Activated naive CD8-positive, alpha-beta T cell treated with anti-CD3 and anti-CD28 coated beads for 36 hours (primary cell): ENCODE data around the gene CLEC4D. TPM values are rescaled to one million over a fixed set of nuclear protein-coding genes. Genes with fewer than 3 reads are reported as not detected.
"Not testable (repeated sequence)": the region's sequence is repeated elsewhere in the genome, so short reads cannot be mapped to it uniquely, and the experiment has no call there.

Source experiments
- DNase-seq: peaks from one replicate; pipeline ENCODE4 v3.0.0; 2021
- H3K27ac Mint-ChIP-seq: one replicate; pipeline ENCODE4 v1.8.0; 2022; ENCODE audit warnings: mild to moderate bottlenecking, moderate library complexity, mixed read lengths
- H3K27me3 Mint-ChIP-seq: one replicate; pipeline ENCODE4 v1.8.0; 2022; ENCODE audit warnings: mild to moderate bottlenecking, mixed read lengths
- H3K36me3 Mint-ChIP-seq: one replicate; pipeline ENCODE4 v1.8.0; 2021; ENCODE audit warnings: mild to moderate bottlenecking, mixed read lengths
- H3K4me1 Mint-ChIP-seq: one replicate; pipeline ENCODE4 v1.8.0; 2021; ENCODE audit warnings: mixed read lengths
- H3K4me3 Mint-ChIP-seq: one replicate; pipeline ENCODE4 v1.8.0; 2022; ENCODE audit warnings: mild to moderate bottlenecking, moderate library complexity, mixed read lengths
- H3K9me3 Mint-ChIP-seq: one replicate; pipeline ENCODE4 v1.8.0; 2022; ENCODE audit warnings: mixed read lengths
- total RNA-seq, 2 experiments: library from RNA; stranded (reverse); gene quantifications; one replicate each; pipeline ENCODE4 v1.2.3, GENCODE V29; 2021

The CLEC4D gene
- not detected for total RNA-seq

DNA sequence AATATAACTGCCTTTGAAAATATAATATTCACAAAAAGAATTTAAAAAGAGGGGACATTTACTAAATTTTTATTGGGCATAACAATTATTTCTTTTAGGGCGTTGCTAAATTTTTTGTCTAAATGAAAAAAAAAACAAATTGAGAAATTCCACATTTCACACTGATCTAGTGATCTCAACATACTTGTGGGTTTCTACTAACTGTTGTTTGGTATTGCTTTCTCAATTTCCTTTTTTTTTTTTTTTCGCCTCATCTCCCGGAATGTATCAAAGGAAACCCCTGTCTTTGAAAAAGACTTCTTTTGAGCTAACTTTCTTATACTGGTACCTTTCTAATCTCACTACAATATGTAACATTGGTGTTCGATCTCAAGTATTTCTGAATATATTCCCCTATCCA is at the start of gene CLEC4D:
TSS of gene CLEC4D (plus strand) at position 248 of the 400 bp plus-strand sequence. CDS start 230 bp downstream, outside the sequence.
- no peaks in the 10 kb centered on the region for H3K9me3 Mint-ChIP-seq
- DNase-seq, result no peak
- no peak within 1 kb of the TSS for H3K27ac Mint-ChIP-seq
- no peak within 1 kb of the TSS for H3K4me3 Mint-ChIP-seq
- H3K4me1 Mint-ChIP-seq, result peaks cover 3% of the 10 kb centered on the region
- H3K36me3 Mint-ChIP-seq, result no peaks in the 10 kb centered on the region
- H3K27me3 Mint-ChIP-seq, result peaks cover 18% of the 10 kb centered on the region

DNA sequence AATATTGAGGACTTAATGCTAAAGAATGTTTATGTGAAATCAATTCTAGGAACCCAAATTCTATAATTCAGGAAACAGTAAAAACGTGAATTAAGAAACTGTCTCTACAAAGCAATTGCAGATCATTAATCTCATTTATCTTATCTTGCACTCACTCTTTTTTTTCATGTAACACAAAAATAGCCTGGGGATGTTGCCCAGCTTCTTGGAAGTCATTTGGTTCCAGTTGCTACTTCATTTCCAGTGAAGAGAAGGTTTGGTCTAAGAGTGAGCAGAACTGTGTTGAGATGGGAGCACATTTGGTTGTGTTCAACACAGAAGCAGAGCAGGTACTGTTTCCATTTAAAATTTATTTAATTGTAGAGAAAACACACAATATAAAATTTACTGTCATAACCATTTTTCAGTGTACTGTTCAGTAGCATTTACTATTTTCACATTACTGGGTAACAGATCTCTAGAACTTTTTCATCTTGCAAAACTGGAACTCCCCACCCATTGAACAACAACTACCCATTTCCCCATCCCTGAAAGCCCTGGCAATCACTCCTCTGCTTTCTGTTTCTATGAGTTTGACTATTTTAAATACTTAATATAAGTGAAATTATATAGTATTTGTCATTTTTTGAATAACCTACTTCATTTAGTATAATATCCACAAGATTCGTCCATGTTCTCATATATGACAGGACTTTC is 47.9 kb upstream of the CLEC4D start:
- peaks cover 6% of the 10 kb centered on the region for H3K4me1 Mint-ChIP-seq
- DNase-seq, result no peak
- H3K27me3 Mint-ChIP-seq, result peaks cover 24% of the 10 kb centered on the region
- H3K27ac Mint-ChIP-seq, result no peak overlapping the region
- peaks cover 5% of the 10 kb centered on the region for H3K36me3 Mint-ChIP-seq
- peaks cover 8% of the 10 kb centered on the region for H3K9me3 Mint-ChIP-seq
- no peak overlapping the region for H3K4me3 Mint-ChIP-seq

DNA sequence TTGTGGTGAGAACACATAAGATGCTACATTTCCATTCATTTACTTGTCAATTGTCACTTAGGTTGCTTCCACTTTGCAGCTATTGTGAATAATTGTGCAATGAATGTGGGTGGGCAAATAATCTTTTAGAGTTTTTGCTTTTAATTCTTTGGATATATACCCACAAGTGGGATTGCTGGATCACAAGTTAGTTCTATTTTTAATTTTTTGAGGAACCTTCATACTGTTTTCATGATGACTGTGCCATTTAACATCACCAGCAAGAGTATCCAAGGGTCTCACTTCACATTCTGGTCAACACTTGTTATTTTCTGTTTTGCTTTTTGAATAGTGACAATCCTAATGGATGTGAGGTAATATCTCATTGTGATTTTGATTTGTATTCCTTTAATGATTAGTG is 47.1 kb upstream of the CLEC4D start:
- Mint-ChIP-seq H3K36me3 (peaks cover 5% of the 10 kb centered on the region), H3K4me1 (peaks cover 6% of the 10 kb centered on the region), H3K27ac (no peak overlapping the region), H3K9me3 (peaks cover 8% of the 10 kb centered on the region), H3K4me3 (no peak overlapping the region), H3K27me3 (peaks cover 29% of the 10 kb centered on the region)
- DNase-seq, result no peak

DNA sequence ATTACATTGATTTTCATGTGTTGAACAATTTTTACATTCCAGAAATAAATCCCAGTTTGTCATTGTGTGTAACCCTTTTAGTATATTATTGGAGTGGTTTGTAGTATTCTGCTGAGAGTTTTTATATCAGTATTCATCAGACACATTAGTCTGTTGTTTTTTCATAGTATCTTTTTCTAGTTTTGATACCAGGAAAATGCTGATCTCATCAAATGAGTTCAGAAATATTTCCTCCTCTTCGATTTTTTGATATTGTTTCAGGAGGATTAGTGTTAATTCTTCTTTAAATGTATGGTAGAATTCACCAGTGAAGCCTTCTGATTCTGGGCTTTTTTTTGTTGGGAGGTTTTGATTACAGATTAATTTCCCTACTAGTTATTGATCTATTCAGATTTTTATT is 42.2 kb upstream of the CLEC4D start:
- H3K27me3 Mint-ChIP-seq, result peaks cover 56% of the 10 kb centered on the region
- peaks cover 8% of the 10 kb centered on the region for H3K9me3 Mint-ChIP-seq
- no peak overlapping the region for H3K27ac Mint-ChIP-seq
- peaks cover 5% of the 10 kb centered on the region for H3K36me3 Mint-ChIP-seq
- no peak for DNase-seq
- no peak overlapping the region for H3K4me3 Mint-ChIP-seq
- H3K4me1 Mint-ChIP-seq, result peaks cover 3% of the 10 kb centered on the region

DNA sequence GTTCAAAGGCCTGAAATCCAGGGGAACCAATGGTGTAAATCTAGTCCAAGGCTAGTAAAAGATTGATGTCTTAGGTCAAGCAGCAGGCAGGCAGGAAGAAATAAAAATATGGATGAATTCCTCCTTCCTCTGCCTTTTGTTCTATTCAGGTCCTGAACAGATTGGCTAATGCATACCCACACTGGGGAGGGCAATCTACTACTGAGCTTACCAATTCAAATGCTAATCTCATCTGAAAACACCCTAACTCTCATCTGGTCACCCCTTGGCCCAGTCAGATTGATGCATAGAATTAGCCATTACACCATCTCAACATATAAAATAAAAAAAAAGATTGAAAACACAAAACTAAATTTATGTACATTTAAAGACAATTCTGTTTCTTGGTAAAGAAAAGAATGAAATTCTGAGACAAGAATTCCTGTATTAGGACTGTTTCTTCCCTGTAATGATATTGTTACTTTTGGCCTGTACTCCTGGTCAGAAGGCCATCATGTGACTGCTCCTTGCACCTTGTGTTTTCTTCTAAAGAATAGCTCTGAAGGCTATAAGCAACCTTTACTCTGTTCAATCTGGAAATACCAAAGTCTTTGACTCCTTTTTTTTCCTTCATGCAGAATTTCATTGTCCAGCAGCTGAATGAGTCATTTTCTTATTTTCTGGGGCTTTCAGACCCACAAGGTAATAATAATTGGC is 37.6 kb upstream of the CLEC4D start:
- Mint-ChIP-seq H3K9me3 (no peaks in the 10 kb centered on the region), H3K4me3 (no peak overlapping the region), H3K36me3 (no peaks in the 10 kb centered on the region), H3K27me3 (peaks cover 32% of the 10 kb centered on the region), H3K4me1 (peaks cover 2% of the 10 kb centered on the region), H3K27ac (no peak overlapping the region)
- no peak for DNase-seq

DNA sequence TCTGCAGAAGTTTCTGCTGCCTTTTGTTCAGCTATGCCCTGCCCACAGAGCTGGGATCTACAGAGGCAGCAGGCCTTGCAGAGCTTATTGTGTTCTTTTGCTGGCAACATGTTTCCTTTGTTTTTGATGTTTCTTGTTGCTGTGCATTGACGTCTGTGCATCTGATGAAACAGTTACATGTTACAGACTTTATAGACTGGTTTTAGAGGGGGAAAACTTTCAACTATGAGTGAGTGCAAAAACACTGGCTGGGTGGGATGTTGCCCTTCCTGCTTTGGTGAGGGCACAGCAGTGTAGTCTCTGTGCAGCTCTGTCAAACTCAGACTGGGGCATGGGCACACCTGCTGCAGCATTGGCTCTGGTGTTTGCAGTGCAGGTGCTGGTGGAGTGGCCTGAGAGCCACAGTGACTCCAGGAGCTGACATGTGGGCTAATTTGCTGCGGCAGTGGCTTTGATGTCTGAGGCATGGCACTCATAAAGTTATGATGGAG is 30.7 kb upstream of the CLEC4D start:
- Mint-ChIP-seq H3K4me3 (no peak overlapping the region), H3K9me3 (peaks cover 1% of the 10 kb centered on the region), H3K27ac (no peak overlapping the region), H3K36me3 (no peaks in the 10 kb centered on the region), H3K4me1 (peaks cover 11% of the 10 kb centered on the region), H3K27me3 (peaks cover 13% of the 10 kb centered on the region)
- DNase-seq, result no peak

DNA sequence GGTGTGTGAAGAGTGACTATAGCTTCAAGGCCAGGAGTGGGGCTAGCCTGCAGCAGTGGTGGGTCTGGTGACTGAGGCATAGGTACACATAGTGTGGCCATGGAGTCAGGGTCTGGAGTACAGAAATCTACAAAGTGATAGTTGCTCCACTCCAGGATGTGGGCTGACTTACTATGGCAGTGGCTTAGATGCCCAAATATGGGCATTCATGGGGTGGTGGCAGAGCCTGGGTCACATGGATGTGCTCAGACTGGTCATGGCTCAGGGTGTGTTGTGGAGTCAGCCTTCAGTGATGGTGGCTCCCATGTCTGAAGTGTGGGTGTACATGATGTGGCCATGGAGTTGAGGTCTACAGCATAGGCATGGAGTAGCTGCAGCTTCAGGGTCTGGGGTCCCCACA is 30.2 kb upstream of the CLEC4D start:
- Mint-ChIP-seq H3K4me1 (peaks cover 11% of the 10 kb centered on the region), H3K4me3 (no peak overlapping the region), H3K27me3 (peaks cover 13% of the 10 kb centered on the region), H3K9me3 (peaks cover 1% of the 10 kb centered on the region), H3K27ac (no peak overlapping the region), H3K36me3 (no peaks in the 10 kb centered on the region)
- DNase-seq, result no peak

DNA sequence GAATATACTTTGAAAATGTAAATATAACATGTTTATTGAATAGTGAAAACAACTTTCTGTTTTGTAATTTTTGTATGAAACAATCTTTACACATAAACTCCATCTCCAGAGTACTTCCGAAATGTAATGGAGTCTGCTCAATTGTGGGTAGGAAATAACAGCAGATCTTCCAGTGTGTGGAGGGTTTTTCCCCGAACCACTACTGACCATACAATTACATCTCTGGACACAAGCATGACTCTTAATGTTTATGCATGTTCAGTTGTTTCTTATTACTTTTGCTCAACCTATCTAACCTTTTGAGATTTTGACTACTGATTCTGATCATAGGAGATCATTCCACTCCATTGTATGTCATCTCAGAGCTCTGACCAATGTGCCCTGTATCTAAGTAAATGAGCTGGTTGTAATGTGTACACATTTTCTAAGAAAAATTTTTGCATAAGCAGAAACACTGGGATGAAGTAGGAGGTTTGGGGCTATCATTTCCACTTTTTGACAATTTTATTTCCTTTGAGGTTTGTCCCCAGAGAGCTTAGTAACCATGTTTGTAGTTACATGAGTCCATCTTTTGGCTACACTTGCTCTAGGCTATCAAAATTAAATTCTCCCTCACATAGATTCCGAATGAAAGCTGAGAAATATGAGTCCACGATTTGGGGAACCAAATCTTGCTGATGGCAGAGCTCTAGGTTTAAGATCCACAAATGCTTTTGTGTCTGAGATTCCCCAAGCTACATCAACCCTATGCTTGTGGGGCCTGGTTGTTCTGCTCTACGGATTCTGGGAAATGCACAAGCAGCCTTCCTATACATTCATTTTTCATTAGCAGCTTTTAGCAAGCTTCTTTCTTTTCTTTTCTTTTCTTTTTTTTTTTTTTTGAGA is 21.4 kb upstream of the CLEC4D start:
- H3K9me3 Mint-ChIP-seq, result peaks cover 5% of the 10 kb centered on the region
- H3K4me1 Mint-ChIP-seq, result peaks cover 24% of the 10 kb centered on the region
- H3K36me3 Mint-ChIP-seq, result peaks cover 2% of the 10 kb centered on the region
- H3K27me3 Mint-ChIP-seq, result no peaks in the 10 kb centered on the region
- H3K27ac Mint-ChIP-seq, result peak overlapping the region; percentile 44
- DNase-seq, result no peak
- H3K4me3 Mint-ChIP-seq, result peak overlapping the region; percentile 18

DNA sequence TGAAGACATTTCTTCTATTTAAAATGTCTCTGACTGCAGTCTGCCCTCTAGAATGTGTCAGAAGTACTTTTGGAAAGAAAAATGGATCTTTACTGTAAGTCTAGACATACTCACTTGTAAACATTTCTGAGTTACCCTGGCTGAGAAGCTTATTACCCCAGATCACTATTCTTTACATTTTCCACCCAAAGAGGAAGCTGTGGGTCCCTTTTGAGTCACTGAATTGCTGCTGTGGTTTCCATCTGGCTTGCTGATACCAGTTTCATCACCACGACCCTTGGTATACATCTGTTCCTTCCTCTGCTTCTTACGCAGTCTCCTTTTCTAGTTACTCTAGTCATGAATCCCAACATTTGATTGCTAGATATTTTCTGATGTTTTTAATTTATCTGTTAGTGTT is 20.2 kb upstream of the CLEC4D start:
- Mint-ChIP-seq H3K27ac (peak overlapping the region; percentile 44), H3K9me3 (peaks cover 3% of the 10 kb centered on the region), H3K27me3 (no peaks in the 10 kb centered on the region), H3K36me3 (peaks cover 2% of the 10 kb centered on the region), H3K4me1 (peaks cover 24% of the 10 kb centered on the region), H3K4me3 (no peak overlapping the region)
- DNase-seq, result peak; percentile 60

DNA sequence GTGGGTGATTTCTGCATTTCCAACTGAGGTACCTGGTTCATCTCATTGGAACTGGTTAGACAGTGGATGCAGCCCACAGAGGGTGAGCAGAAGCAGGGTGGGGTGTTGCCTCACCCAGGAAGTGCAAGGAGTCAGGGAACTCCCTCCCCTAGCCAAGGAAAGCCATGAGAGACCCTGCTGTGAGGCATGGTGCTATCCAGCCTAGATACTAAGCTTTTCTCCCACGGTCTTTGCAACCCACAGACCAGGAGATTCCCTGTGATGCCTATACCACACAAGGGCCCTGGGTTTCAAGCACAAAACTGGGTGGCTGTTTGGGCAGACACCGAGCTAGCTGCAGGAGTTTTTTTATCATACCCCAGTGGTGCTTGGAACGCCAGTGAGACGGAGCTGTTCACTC is 17.6 kb upstream of the CLEC4D start:
- not testable (repeated sequence) for H3K36me3 Mint-ChIP-seq, H3K27ac Mint-ChIP-seq, H3K4me3 Mint-ChIP-seq, DNase-seq, H3K9me3 Mint-ChIP-seq
- H3K27me3 Mint-ChIP-seq, result peaks cover 15% of the 10 kb centered on the region
- peaks cover 24% of the 10 kb centered on the region for H3K4me1 Mint-ChIP-seq

DNA sequence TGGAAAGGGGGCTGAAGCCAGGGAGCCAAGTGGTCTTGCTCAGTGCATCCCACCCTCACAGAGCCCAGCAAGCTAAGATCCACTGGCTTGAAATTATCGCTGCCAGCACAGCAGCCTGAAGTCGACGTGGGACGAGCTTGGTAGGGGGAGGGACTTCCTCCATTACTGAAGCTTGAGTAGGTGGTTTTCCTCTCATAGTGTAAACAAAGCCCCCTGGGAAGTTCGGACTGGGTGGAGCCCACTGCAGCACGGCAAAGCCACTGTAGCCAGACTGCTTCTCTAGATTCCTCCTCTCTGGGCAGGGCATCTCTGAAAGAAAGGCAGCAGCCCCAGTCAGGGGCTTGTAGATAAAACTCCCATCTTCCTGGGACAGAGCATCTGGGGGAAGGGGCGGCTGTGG is 17.2 kb upstream of the CLEC4D start:
- not testable (repeated sequence) for H3K4me3 Mint-ChIP-seq, H3K27ac Mint-ChIP-seq, H3K9me3 Mint-ChIP-seq, DNase-seq, H3K36me3 Mint-ChIP-seq
- peaks cover 24% of the 10 kb centered on the region for H3K4me1 Mint-ChIP-seq
- peaks cover 15% of the 10 kb centered on the region for H3K27me3 Mint-ChIP-seq

DNA sequence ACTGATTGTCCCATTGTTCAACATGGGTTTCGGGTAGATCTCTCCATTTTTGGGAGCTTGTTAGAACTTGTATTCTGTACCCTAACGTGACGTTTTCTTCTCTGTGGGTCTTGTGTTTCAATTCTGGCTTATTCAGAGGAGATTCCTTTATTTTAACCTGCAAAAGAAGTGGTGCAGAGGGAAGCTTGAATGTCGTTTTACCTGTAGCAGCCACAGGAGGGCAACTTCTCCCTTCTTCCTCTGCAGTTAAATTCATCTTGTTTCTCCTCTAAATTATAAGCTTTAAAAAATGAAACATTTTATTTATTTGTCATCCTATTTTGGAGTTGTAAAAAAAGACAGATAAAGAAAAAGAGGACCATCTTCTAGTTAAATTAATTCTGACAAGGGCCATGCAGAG is 13.7 kb upstream of the CLEC4D start:
- Mint-ChIP-seq H3K36me3 (no peaks in the 10 kb centered on the region), H3K4me3 (no peak overlapping the region)

DNA sequence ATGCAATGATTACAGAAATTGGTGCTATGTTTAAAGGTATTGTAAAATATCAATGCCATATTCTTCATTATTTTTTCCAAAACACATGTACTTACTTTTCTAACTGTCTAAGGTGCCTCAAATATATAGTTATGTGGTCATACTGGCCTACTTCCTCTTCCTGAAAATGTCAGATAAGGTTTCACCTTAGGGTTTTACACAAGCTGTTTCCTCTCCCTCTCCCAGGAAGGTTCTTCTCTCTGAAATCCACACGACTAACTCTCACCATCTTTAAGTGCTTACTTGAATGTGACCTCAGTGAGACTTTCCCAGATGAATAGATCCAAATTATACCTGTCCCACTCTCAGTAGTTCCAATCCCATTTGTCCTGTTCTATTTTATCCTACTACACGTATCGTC is 11.6 kb upstream of the CLEC4D start:
- Mint-ChIP-seq H3K27ac (no peak overlapping the region), H3K4me3 (no peak overlapping the region)

More for the DNA sequence above, 13.7 kb upstream of the CLEC4D start:
- Mint-ChIP-seq H3K9me3 (no peaks in the 10 kb centered on the region), H3K27ac (no peak overlapping the region), H3K27me3 (peaks cover 15% of the 10 kb centered on the region), H3K4me1 (peaks cover 4% of the 10 kb centered on the region)
- no peak for DNase-seq

DNA sequence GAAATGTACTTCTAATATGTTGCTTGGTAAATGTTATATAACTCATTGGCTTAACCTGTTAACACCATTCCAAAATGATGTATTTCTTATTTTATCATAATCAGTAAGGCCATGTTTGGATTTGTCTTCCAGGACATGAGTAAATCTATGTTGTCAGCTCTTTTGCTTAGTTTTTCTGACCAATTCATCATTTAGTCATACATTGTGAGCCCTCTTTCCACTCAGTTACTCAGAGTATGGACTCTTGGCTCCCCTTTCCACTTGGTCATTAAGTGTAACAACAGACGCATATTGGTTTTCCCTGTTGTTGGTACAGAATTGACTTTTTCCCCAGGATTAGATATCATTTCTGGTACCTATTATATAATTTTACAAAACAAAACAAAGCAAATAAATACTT is 9.0 kb upstream of the CLEC4D start:
- Mint-ChIP-seq H3K36me3 (no peaks in the 10 kb centered on the region), H3K4me1 (peaks cover 4% of the 10 kb centered on the region), H3K4me3 (no peak overlapping the region), H3K27me3 (peaks cover 10% of the 10 kb centered on the region), H3K9me3 (peaks cover 2% of the 10 kb centered on the region), H3K27ac (no peak overlapping the region)
- no peak for DNase-seq

More for the DNA sequence above, 11.6 kb upstream of the CLEC4D start:
- Mint-ChIP-seq H3K36me3 (no peaks in the 10 kb centered on the region), H3K9me3 (peaks cover 2% of the 10 kb centered on the region), H3K27me3 (peaks cover 15% of the 10 kb centered on the region), H3K4me1 (peaks cover 4% of the 10 kb centered on the region)
- no peak for DNase-seq

DNA sequence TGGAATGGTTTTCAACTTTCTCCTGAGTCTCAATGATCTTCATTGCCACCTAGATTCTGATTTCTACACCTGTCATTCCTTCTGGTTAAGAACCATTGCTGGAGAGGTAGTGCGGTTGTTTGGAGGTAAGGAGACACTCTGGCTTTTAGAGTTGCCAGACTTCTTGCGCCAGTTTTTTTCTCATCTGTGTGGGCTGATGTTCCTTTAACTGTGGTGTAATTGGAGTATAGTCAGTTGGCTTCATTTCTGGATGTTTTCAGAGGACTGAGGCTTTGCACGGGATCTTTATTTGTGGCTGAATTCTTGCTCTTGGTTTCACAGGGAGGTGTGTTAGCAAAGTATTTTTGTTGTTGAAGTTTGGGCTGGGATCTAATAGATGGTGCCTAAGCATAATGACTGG is 5.7 kb upstream of the CLEC4D start:
- Mint-ChIP-seq H3K9me3 (peaks cover 2% of the 10 kb centered on the region), H3K27ac (no peak overlapping the region), H3K36me3 (no peaks in the 10 kb centered on the region), H3K27me3 (peaks cover 7% of the 10 kb centered on the region), H3K4me1 (no peaks in the 10 kb centered on the region), H3K4me3 (no peak overlapping the region)
- no peak for DNase-seq
